K562 (cell line): ENCODE results near the gene NECTIN4. TPM values are rescaled to one million over a fixed set of nuclear protein-coding genes. Genes with fewer than 3 reads are reported as not detected.

Source experiments
- BRCA1 ChIP-seq, 2 experiments: fragments of 450-650 bp in 1 of 2; sonication (generic) in 1 of 2; formaldehyde crosslinking in 1 of 2; IDR thresholded peaks; 2 replicates each; pipeline versions ENCODE4 v1.5.0 to v1.6.1; 2017 to 2020; ENCODE audit warnings: mild to moderate bottlenecking in 1 of 2, missing genetic modification reagents in 1 of 2
- CBX1 ChIP-seq: sonication (generic); IDR thresholded peaks from 2 replicates; pipeline ENCODE4 v1.6.1; 2016; ENCODE audit warnings: antibody characterized with exemption, low read depth, mild to moderate bottlenecking
- EP300 ChIP-seq: IDR thresholded peaks from 2 replicates; pipeline ENCODE4 v1.6.1; 2012; ENCODE audit warnings: low read length, improper control_type of control experiment
- HDAC3 ChIP-seq: fragments of 450-650 bp; IDR thresholded peaks from 2 replicates; pipeline ENCODE4 v1.6.1; 2018; ENCODE audit warnings: borderline replicate concordance, mild to moderate bottlenecking, moderate library complexity; ENCODE audit not compliant: partially characterized antibody
- HNRNPH1 ChIP-seq: fragments of 200-400 bp; formaldehyde crosslinking; optimal IDR thresholded peaks from 2 replicates; pipeline ENCODE3; 2017; ENCODE audit warnings: low read depth, mild to moderate bottlenecking, low read length, moderate library complexity
- HNRNPL ChIP-seq: fragments of 200-400 bp; formaldehyde crosslinking; IDR thresholded peaks from 2 replicates; pipeline ENCODE4 v1.6.1; 2017; ENCODE audit warnings: low read depth, mild to moderate bottlenecking, low read length
- SMC3 ChIP-seq: conservative IDR thresholded peaks from 2 replicates; pipeline ENCODE4 v1.6.1; 2011; ENCODE audit warnings: low read depth, low read length, improper control_type of control experiment; ENCODE audit not compliant: insufficient read depth
- SNIP1 ChIP-seq: fragments of 450-650 bp; IDR thresholded peaks from 2 replicates; pipeline ENCODE4 v1.7.1; 2017; ENCODE audit warnings: low read depth, mild to moderate bottlenecking
- TFAM ChIP-seq: fragments of 250-450 bp; sonication (Bioruptor Pico); conservative IDR thresholded peaks from 2 replicates; pipeline ENCODE4 v1.5.0; 2021; ENCODE audit warnings: mild to moderate bottlenecking, moderate library complexity
- ZKSCAN3 ChIP-seq: fragments of 250-450 bp; sonication (Bioruptor Pico); IDR thresholded peaks from 2 replicates; pipeline ENCODE4 v1.4.0; 2020
- ZNF134 ChIP-seq: fragments of 250-450 bp; sonication (Bioruptor Pico); conservative IDR thresholded peaks from 2 replicates; pipeline ENCODE4 v1.4.0; 2020
- ZNF217 ChIP-seq: sonication (generic); formaldehyde crosslinking; IDR thresholded peaks from 2 replicates; pipeline ENCODE4 v1.8.0; 2022; ENCODE audit warnings: mild to moderate bottlenecking, missing genetic modification reagents
- ZNF3 ChIP-seq: fragments of 250-450 bp; sonication (Bioruptor Pico); IDR thresholded peaks from 2 replicates; pipeline ENCODE4 v1.5.0; 2021; ENCODE audit warnings: mild to moderate bottlenecking, moderate library complexity
- ZNF551 ChIP-seq: fragments of 250-450 bp; sonication (Bioruptor Pico); IDR thresholded peaks from 2 replicates; pipeline ENCODE4 v1.5.0; 2021; ENCODE audit warnings: mild to moderate bottlenecking, moderate library complexity
- ZNF589 ChIP-seq: fragments of 200-800 bp; sonication (Bioruptor generic); IDR thresholded peaks from 2 replicates; pipeline ENCODE4 v1.6.1; 2016; ENCODE audit warnings: low read depth, missing genetic modification characterization, missing compliant biosample characterization
- ZSCAN29 ChIP-seq: fragments of 450-650 bp; IDR thresholded peaks from 2 replicates; pipeline ENCODE4 v1.6.1; 2017
- ZSCAN32 ChIP-seq: fragments of 450-650 bp; formaldehyde crosslinking; IDR thresholded peaks from 2 replicates; pipeline ENCODE4 v1.4.0; 2020; ENCODE audit warnings: mild to moderate bottlenecking, moderate library complexity
- polyA plus RNA-seq, 8 experiments: library from polyadenylated mRNA; depleted of rRNA in 4 of 8; stranded (reverse) in 5 of 8; unstranded in 3 of 8; fragments of >200 nt; fragmentation: Nextera tagmentation in 2 of 8; fragmentation: Illumina TruSeq in 1 of 8; extraction: Ambion mirVana in 2 of 8; extraction: Trizol in 1 of 8; gene quantifications; 2 replicates each; pipeline versions ENCODE4 v1.2.1 to v1.2.3, GENCODE V29; 2011 to 2014; ENCODE audit warnings: inconsistent platforms in 1 of 8, missing spikeins in 1 of 8
- total RNA-seq, 7 experiments: library from RNA; depleted of rRNA in 6 of 7; stranded (reverse); fragments of >200 nt in 6 of 7; fragmentation: Illumina TruSeq in 2 of 7; extraction: Trizol in 2 of 7; gene quantifications; 2 replicates each; pipeline versions ENCODE4 v1.2.1 to v1.2.3, GENCODE V29; 2011 to 2021; ENCODE audit warnings: low replicate concordance in 1 of 7
- TF ChIP-seq, protein P1 (sequence below): sonication (generic); formaldehyde crosslinking; IDR thresholded peaks from 2 replicates; pipeline ENCODE4 v1.8.0; 2022; ENCODE audit warnings: mild to moderate bottlenecking, low read depth, missing genetic modification reagents
- TF ChIP-seq, protein P2 (sequence below), 3 experiments: fragments of 200-800 bp in 1 of 3; sonication (Bioruptor generic) in 1 of 3; sonication (generic) in 1 of 3; formaldehyde crosslinking in 1 of 3; IDR thresholded peaks; 2 replicates each; pipeline versions ENCODE4 v1.6.1 to v1.8.0; 2016 to 2022; ENCODE audit warnings: mild to moderate bottlenecking in 2 of 3, missing compliant biosample characterization in 2 of 3, missing genetic modification characterization in 2 of 3, missing genetic modification reagents in 1 of 3
- TF ChIP-seq, protein P3 (sequence below), 2 experiments: fragments of 450-650 bp in 1 of 2; IDR thresholded peaks; 2 replicates each; pipeline ENCODE4 v1.6.1; 2011 to 2017; ENCODE audit warnings: low read depth in 2 of 2, antibody characterized with exemption in 1 of 2, borderline replicate concordance in 1 of 2, low read length in 1 of 2, mild to moderate bottlenecking in 1 of 2, mixed read lengths in 1 of 2; ENCODE audit not compliant: control insufficient read depth in 1 of 2
- TF ChIP-seq, protein P4 (sequence below), 2 experiments: fragments of 450-650 bp; IDR thresholded peaks; 2 replicates each; pipeline ENCODE4 v1.6.1; 2016

Gene NECTIN4
- total and polyA plus RNA-seq, 9 of the 15 experiments (the other 6 are each of a cell fraction or from before 2014, with no cell fraction given) = 0.01 to 0.09 TPM; not detected in 7

DNA sequence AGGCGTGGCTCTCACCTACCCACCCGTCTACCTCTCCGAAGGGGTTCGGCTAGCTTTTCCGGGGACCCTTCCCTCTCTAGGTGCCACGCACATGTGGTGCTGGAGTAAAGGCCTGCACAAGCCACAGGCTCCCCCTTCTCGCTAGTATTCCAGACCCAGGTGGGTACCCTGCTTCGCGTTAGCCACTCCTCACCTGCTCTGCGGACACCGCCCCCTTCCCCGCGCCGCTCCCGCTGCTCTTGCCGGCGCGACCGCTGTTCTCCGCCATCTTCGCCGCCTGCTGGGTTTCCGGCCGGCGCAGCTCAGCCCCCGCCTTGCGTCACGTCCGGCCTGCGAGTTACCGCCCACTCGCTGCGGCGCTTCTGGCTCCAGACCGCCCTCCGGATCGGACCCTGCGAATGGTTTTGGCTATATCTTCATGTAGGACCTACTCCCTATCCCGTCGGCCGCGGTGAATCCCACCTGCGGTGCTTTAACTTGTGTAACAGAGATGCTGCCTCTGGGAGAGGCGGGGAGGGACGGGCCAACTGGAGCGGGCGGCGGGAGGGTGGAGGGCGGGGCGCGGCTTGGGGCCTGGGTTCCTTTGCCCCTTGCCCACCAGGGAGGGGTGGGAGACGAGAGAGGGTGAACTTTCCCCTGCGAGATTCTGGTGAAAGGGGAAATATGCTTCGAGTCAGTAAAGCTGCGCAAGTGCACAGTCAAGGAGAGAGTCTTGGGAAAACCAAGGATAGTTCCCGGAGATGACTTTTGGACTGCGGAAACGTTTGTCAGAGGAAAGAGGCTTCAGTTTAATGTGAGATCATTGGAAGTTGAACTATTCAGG is 28.6 kb upstream of the NECTIN4 start, which contains the start of the genes NIT1 and PFDN2 (continued):
- TF ChIP-seq HDAC3 (no peak), HNRNPH1 (no peak), CBX1 (no peak), ZKSCAN3 (CRISPR knock-in tag) (no peak), BRCA1 (IDR thresholded peaks at IDR 0.05) (no peak), BRCA1 (CRISPR knock-in tag; IDR thresholded peaks at IDR 0.05) (no peak), TFAM (CRISPR knock-in tag) (no peak), ZNF3 (CRISPR knock-in tag) (no peak), ZNF134 (CRISPR knock-in tag) (no peak), SMC3 (no peak), EP300 (no peak), SNIP1 (no peak), ZNF589 (0 out of 2 replicates have a peak, but pooled peaks have one; percentile 37), ZSCAN29 (no peak), ZSCAN32 (no peak), ZNF551 (CRISPR knock-in tag) (no peak), ZNF217 (CRISPR knock-in tag) (no peak), HNRNPL (no peak)
- TF ChIP-seq, protein P1, sequence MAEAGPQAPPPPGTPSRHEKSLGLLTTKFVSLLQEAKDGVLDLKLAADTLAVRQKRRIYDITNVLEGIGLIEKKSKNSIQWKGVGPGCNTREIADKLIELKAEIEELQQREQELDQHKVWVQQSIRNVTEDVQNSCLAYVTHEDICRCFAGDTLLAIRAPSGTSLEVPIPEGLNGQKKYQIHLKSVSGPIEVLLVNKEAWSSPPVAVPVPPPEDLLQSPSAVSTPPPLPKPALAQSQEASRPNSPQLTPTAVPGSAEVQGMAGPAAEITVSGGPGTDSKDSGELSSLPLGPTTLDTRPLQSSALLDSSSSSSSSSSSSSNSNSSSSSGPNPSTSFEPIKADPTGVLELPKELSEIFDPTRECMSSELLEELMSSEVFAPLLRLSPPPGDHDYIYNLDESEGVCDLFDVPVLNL (CRISPR knock-in tag) = peak; percentile 52
- TF ChIP-seq, protein P2, sequence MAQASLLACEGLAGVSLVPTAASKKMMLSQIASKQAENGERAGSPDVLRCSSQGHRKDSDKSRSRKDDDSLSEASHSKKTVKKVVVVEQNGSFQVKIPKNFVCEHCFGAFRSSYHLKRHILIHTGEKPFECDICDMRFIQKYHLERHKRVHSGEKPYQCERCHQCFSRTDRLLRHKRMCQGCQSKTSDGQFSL (CRISPR knock-in tag; IDR thresholded peaks at IDR 0.05) = no peak
- TF ChIP-seq, protein P2 (tag; IDR thresholded peaks at IDR 0.05) = no peak
- TF ChIP-seq, protein P3, sequence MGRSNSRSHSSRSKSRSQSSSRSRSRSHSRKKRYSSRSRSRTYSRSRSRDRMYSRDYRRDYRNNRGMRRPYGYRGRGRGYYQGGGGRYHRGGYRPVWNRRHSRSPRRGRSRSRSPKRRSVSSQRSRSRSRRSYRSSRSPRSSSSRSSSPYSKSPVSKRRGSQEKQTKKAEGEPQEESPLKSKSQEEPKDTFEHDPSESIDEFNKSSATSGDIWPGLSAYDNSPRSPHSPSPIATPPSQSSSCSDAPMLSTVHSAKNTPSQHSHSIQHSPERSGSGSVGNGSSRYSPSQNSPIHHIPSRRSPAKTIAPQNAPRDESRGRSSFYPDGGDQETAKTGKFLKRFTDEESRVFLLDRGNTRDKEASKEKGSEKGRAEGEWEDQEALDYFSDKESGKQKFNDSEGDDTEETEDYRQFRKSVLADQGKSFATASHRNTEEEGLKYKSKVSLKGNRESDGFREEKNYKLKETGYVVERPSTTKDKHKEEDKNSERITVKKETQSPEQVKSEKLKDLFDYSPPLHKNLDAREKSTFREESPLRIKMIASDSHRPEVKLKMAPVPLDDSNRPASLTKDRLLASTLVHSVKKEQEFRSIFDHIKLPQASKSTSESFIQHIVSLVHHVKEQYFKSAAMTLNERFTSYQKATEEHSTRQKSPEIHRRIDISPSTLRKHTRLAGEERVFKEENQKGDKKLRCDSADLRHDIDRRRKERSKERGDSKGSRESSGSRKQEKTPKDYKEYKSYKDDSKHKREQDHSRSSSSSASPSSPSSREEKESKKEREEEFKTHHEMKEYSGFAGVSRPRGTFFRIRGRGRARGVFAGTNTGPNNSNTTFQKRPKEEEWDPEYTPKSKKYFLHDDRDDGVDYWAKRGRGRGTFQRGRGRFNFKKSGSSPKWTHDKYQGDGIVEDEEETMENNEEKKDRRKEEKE (IDR thresholded peaks at IDR 0.05; ENCODE audit: borderline replicate concordance in 1 of 2, control insufficient read depth in 1 of 2, low read depth in 2 of 2, low read length in 1 of 2) = 0 out of 4 replicates have a peak, but pooled peaks of 1 of the 2 experiments have one; percentile 23
- TF ChIP-seq, protein P4, sequence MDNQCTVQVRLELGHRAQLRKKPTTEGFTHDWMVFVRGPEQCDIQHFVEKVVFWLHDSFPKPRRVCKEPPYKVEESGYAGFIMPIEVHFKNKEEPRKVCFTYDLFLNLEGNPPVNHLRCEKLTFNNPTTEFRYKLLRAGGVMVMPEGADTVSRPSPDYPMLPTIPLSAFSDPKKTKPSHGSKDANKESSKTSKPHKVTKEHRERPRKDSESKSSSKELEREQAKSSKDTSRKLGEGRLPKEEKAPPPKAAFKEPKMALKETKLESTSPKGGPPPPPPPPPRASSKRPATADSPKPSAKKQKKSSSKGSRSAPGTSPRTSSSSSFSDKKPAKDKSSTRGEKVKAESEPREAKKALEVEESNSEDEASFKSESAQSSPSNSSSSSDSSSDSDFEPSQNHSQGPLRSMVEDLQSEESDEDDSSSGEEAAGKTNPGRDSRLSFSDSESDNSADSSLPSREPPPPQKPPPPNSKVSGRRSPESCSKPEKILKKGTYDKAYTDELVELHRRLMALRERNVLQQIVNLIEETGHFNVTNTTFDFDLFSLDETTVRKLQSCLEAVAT (IDR thresholded peaks at IDR 0.05) = peak in 1 of 2 experiments; percentile 22; a peak in 1 of 4 replicates
